ENCODE measurements around the gene RPL10. TPM values are rescaled to one million over a fixed set of nuclear protein-coding genes. Genes with fewer than 3 reads are reported as not detected.
"Not testable (repeated sequence)": the region's sequence is repeated elsewhere in the genome, so short reads cannot be mapped to it uniquely, and the experiment has no call there.

Gene RPL10
- total RNA-seq, 4 donors from 2014 or later, result 4,372 to 6,501 (median 5,244) TPM

DNA sequence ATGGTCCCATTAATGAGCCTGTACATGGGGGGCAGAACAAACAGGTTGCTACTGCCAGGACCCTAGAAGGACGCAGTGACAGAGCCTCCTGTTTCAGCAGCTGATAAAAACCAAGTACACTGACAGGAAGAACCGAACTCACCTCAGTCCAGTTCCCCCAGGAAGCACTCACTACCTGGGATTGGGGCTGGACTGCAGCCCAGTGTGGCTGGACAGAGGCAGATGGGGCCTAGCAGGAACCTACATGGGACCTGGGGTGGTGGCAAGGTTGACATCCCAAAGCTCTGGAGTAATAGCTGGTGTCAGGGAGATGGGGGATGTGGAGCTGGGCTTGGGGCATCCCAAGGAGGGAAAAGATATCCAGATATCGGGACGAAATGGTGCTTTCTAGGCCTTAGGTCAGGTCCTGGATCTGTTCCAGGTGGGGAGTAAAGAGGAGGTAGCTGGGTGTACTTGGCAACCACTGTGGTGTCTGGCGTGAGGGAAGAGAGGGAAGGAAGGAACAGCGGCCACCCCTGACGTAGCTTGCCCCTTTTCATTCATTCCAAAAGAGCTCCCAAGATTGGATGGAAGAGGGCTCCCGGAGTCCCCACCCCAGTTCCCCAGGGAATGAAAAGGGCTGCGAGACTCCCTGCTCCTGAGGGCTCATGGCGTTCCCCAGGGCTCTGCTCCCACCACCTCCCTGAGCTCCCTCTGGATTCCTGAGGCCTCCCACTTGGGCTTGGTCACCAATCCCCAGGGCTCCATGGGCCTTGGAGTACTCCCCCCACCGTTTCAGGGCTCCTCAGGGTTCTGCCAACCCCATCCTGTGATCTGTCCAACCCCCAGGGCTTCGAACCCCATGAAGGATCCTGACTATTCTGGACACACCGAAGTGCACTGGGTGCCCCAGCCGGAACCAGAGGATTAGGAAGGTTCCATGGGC lies 14.6 kb upstream of the RPL10 start:
- Histone ChIP-seq H3K27me3 (no peaks in the 10 kb centered on the region), H3K4me3 (no peak overlapping the region), H3K9me3 (no peaks in the 10 kb centered on the region), H3K36me3 (no peaks in the 10 kb centered on the region), H3K27ac (peak overlapping the region in 1 of 4 donors; percentile 68), H3K4me1 (peaks cover 0 to 16% (median 0%) of the 10 kb centered on the region in 4 donors)
- WGBS, 2 donors, result 55 to 68% methylated on average over 7 to 14 of the region's 14 CpGs
- no peak for TF ChIP-seq EP300 (IDR thresholded peaks at IDR 0.05)
- TF ChIP-seq, protein P1, sequence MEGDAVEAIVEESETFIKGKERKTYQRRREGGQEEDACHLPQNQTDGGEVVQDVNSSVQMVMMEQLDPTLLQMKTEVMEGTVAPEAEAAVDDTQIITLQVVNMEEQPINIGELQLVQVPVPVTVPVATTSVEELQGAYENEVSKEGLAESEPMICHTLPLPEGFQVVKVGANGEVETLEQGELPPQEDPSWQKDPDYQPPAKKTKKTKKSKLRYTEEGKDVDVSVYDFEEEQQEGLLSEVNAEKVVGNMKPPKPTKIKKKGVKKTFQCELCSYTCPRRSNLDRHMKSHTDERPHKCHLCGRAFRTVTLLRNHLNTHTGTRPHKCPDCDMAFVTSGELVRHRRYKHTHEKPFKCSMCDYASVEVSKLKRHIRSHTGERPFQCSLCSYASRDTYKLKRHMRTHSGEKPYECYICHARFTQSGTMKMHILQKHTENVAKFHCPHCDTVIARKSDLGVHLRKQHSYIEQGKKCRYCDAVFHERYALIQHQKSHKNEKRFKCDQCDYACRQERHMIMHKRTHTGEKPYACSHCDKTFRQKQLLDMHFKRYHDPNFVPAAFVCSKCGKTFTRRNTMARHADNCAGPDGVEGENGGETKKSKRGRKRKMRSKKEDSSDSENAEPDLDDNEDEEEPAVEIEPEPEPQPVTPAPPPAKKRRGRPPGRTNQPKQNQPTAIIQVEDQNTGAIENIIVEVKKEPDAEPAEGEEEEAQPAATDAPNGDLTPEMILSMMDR (IDR thresholded peaks at IDR 0.05), result no peak
- no peak for TF ChIP-seq POLR2A (IDR thresholded peaks at IDR 0.05)
- no peak for DNase-seq (ENCODE audit: low spot score in 2 of 2)

DNA sequence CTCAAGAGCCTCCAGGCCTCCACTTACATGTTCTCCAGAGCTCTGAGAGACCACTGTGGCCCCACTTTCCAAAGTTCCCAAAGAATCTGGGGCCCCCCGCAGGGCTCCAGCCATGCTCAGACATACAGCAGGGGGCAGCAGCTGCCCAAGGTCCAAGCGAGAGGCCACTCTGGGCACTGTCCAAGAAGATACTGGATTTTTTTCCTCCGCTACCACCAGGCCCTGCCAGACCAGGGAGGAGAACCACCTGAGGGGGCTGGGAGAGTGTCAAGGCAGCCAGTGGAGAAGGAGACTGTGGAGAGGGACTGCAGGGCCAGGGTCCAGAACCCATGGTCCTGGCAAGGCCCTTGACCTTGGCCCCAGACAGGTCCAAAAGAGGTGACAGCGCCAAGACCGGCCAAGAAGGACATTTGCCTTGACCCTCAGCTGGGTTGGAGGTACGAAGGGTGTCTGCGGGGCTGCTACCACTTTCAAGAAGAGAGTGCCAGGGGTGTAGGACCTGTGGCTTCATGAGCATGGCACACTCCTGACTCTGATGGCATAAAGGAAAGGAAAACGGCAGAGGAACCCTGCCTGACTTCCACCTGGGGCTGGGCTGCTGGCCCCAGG lies 13.8 kb upstream of the RPL10 start:
- Histone ChIP-seq H3K36me3 (no peaks in the 10 kb centered on the region), H3K27ac (peak overlapping the region in 1 of 4 donors; percentile 68), H3K4me3 (no peak overlapping the region), H3K4me1 (peaks cover 0 to 16% (median 0%) of the 10 kb centered on the region in 4 donors), H3K27me3 (no peaks in the 10 kb centered on the region), H3K9me3 (no peaks in the 10 kb centered on the region)
- 67 to 70% methylated on average over 2 to 6 of the region's 8 CpGs for WGBS, 2 donors
- DNase-seq (ENCODE audit: low spot score in 2 of 2), result no peak
- TF ChIP-seq POLR2A (IDR thresholded peaks at IDR 0.05), result no peak
- TF ChIP-seq, protein P1 (IDR thresholded peaks at IDR 0.05), result peak in 4 of 5 experiments; percentile 19 to 45 (median 31)
- TF ChIP-seq EP300 (IDR thresholded peaks at IDR 0.05), result no peak

DNA sequence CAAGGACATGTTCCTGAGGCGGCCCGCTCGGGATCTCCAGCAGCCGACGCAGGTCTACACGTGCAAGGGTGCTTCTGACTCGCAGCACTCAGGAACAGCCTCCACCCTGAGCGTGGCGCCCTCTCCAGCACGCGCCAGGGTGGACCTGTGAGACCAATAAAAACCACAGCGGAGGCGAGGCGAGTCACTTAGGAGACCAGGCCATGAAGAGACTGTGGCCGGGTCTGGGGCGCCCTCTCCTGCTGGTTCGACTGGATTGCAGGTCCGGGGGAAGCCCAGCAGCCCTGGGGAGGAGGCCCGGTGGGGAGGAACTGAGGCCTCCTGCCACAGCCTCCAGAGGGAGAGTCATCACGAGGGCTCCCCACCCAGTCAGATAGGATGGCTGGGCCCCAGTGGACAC lies 10.1 kb upstream of the RPL10 start:
- H3K27me3 ChIP-seq; DNase-seq (ENCODE audit: low spot score in 2 of 2); H3K36me3 ChIP-seq; H3K27ac ChIP-seq; H3K4me1 ChIP-seq; H3K9me3 ChIP-seq; H3K4me3 ChIP-seq: not testable (repeated sequence)
- no CpG with 5 or more reads among the region's 20 CpGs for WGBS, 2 donors

DNA sequence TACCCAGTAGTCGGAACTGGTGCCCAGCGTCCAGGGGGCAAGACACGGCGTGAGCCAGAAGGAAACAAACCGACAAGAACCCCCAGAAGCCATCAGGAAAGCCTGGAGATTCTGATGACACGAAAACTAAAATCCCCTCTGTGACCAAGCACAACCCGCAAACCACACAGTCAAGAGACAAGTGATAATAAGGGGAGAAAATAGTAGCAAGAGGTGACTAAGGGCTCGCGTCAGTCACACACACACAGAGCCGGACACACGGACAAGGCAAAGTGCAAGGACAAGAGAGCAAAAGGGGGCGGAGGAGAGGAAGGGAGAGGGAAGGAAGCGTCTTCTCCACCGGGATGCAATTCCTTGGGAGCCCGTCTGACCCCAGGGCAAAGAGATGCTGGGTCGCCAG lies 9.5 kb upstream of the RPL10 start:
- H3K27ac ChIP-seq; H3K9me3 ChIP-seq; H3K36me3 ChIP-seq; H3K4me3 ChIP-seq; H3K4me1 ChIP-seq; DNase-seq (ENCODE audit: low spot score in 2 of 2); H3K27me3 ChIP-seq: not testable (repeated sequence)
- no CpG with 5 or more reads among the region's 16 CpGs for WGBS, 2 donors

DNA sequence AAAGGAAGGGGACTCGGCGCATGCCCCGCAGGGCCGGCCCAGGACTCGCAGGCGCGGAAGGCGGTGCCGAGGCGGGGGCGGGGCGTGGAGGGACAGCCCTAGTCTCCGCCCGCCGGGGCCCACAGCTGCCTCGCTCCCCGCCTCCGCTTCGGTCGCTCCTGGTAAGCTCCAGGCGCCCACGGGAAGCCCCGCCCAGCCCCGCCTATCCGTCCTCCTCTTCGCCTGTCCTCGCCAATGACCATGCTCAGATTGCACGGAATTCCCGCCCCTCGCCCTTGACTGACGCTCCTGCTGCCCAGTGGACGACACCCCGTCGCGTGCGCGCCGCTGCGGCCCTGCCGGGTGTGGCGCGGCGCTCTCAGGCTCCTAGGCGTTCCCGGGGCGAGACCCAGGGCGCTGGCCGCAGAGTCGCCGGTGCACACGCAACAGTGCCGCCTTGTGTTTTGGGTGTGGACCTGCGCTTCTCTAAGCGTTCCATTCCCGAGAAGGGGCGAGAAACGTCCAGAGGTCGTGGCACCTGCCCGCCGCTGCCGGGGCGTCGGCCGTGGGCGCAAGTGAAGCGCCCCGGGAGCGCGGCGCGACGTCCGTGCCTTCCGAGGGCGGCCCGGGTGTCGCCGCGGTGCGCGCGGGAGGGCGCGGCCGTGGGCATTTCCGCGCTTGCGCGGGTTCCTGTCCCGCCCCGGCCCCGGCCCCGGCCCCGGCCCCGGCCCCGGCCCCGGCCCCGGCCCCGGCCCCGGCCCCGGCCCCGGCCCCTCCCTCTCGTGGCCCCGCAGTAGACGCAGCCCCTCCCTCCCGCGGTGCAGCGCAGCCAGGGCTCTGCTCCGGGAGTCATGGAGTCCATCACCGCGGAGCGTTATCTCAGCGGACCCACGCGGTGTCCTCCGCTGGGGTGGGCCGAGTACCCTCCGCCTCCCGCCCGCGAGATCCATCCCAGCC lies 8.1 kb upstream of the RPL10 start:
- DNase-seq (ENCODE audit: low spot score in 2 of 2), result not testable (repeated sequence)

DNA sequence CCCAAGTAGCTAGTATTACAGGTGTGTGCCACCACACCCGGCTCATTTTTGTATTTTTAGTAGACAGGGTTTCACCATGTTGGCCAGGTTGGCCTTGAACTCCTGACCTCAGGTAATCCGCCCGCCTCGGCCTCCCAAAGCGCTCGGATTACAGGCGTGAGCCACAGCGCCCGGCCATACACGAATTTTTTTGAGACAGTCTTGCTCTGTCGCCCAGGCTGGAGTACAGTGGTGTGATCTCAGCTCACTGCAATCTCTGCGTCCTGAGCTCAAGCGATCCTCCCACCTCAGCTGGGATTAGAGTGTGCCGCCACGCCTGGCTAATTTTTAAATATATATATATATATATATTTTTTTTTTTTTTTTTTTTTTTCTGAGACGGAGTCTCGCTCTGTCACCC lies 1.8 kb upstream of the RPL10 start:
- H3K27me3 ChIP-seq; H3K4me3 ChIP-seq; DNase-seq (ENCODE audit: low spot score in 2 of 2); H3K9me3 ChIP-seq: not testable (repeated sequence)
- Histone ChIP-seq H3K36me3 (peaks cover 0 to 23% (median 6%) of the 10 kb centered on the region in 3 donors), H3K4me1 (peaks cover 0 to 18% (median 0%) of the 10 kb centered on the region in 4 donors), H3K27ac (peak overlapping the region in 2 of 4 donors; percentile 98 to 99)
- WGBS, 2 donors, result 91 to 93% methylated on average over 3 to 17 of the region's 17 CpGs

More for the DNA sequence above, 8.1 kb upstream of the RPL10 start:
- not testable (repeated sequence) for H3K9me3 ChIP-seq, H3K27me3 ChIP-seq, H3K36me3 ChIP-seq, H3K4me1 ChIP-seq
- no CpG with 5 or more reads among the region's 121 CpGs for WGBS, 2 donors
- H3K27ac ChIP-seq, result peak overlapping the region in 2 of 4 donors; percentile 82 to 85
- H3K4me3 ChIP-seq, result peak overlapping the region in 1 of 4 donors; percentile 48

Measured in tibial nerve (tissue), 4 donors.